ENCODE results near the gene IL2RA. TPM values are rescaled to one million over a fixed set of nuclear protein-coding genes. Genes with fewer than 3 reads are reported as not detected.
"Not testable (repeated sequence)": the region's sequence is repeated elsewhere in the genome, so short reads cannot be mapped to it uniquely, and the experiment has no call there.

The IL2RA gene
- total RNA-seq, 1 donor from 2014 or later = not detected

DNA sequence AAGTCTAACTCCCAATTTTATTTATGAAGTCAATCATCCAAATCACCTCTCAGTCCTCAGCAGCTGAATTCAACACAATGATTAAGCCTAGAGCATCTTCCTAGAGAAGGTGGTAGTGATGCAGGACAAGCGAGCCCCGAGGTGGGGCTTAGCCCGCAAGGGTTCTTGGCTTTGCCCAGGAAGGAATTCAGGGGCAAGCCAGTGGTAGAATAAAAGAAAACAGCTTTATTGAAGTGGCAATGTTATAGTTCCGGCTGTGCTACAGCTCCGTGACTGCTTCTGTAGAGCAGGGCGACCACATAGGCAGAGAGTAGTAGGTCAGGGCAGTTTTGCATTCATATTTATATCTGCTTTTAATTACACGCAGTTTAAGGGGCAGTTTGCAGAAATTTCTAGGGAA, 18.1 kb downstream of the IL2RA start:
- Mint-ChIP-seq H3K4me1 (no peaks in the 10 kb centered on the region), H3K27me3 (ENCODE audit: low read depth) (peaks cover 17% of the 10 kb centered on the region), H3K36me3 (ENCODE audit: low read depth) (no peaks in the 10 kb centered on the region), H3K9me3 (no peaks in the 10 kb centered on the region), H3K4me3 (no peak overlapping the region), H3K27ac (ENCODE audit: unreplicated experiment) (no peak overlapping the region)
- TF ChIP-seq, protein P1, sequence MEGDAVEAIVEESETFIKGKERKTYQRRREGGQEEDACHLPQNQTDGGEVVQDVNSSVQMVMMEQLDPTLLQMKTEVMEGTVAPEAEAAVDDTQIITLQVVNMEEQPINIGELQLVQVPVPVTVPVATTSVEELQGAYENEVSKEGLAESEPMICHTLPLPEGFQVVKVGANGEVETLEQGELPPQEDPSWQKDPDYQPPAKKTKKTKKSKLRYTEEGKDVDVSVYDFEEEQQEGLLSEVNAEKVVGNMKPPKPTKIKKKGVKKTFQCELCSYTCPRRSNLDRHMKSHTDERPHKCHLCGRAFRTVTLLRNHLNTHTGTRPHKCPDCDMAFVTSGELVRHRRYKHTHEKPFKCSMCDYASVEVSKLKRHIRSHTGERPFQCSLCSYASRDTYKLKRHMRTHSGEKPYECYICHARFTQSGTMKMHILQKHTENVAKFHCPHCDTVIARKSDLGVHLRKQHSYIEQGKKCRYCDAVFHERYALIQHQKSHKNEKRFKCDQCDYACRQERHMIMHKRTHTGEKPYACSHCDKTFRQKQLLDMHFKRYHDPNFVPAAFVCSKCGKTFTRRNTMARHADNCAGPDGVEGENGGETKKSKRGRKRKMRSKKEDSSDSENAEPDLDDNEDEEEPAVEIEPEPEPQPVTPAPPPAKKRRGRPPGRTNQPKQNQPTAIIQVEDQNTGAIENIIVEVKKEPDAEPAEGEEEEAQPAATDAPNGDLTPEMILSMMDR (conservative IDR thresholded peaks at IDR 0.05) = no peak
- no peak for DNase-seq (ENCODE audit: low read depth, low spot score)

DNA sequence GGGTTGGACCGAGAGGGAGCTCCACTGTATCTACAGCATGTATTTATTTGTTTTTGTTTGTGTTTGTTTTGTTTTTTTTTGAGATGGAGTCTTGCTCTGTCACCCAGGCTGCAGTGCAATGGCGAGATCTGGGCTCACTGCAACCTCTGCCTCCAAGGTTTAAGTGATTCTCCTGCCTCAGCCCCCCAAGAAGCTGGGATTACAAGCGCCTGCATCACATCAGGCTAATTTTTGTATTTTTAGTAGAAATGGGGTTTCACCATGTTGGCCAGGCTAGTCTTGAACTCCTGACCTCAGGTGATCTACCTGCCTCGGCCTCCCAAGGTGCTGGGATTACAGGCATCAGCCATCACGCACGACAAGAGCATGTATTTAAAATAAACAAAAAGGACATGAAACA, 18.8 kb downstream of the IL2RA start:
- not testable (repeated sequence) for DNase-seq (ENCODE audit: low read depth, low spot score); H3K4me1 Mint-ChIP-seq; H3K27ac Mint-ChIP-seq (ENCODE audit: unreplicated experiment); H3K9me3 Mint-ChIP-seq; H3K4me3 Mint-ChIP-seq; H3K36me3 Mint-ChIP-seq (ENCODE audit: low read depth)
- peaks cover 17% of the 10 kb centered on the region for H3K27me3 Mint-ChIP-seq (ENCODE audit: low read depth)

DNA sequence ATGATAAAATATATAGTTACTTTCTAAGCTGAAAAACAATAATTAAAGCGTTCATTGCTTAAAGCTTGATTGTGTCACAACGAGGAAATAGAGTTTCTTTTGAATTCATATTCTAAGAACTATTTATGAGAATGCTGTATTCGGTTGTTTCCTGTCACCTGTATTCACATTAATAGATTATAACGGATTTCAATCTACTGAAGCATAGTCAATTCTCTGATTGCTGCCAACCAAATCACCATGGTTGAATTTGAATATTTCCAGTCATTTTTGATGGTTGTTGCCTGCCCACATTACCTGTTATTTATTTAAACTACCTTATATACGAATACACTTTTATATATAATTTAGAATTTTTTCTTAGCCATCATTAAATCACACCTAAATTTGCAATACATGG, 22.0 kb downstream of the IL2RA start:
- Mint-ChIP-seq H3K27me3 (ENCODE audit: low read depth) (peaks cover 10% of the 10 kb centered on the region), H3K4me1 (peaks cover 10% of the 10 kb centered on the region), H3K27ac (ENCODE audit: unreplicated experiment) (no peak overlapping the region), H3K4me3 (no peak overlapping the region), H3K9me3 (no peaks in the 10 kb centered on the region), H3K36me3 (ENCODE audit: low read depth) (no peaks in the 10 kb centered on the region)
- no peak for DNase-seq (ENCODE audit: low read depth, low spot score)
- TF ChIP-seq, protein P1 (conservative IDR thresholded peaks at IDR 0.05) = no peak

DNA sequence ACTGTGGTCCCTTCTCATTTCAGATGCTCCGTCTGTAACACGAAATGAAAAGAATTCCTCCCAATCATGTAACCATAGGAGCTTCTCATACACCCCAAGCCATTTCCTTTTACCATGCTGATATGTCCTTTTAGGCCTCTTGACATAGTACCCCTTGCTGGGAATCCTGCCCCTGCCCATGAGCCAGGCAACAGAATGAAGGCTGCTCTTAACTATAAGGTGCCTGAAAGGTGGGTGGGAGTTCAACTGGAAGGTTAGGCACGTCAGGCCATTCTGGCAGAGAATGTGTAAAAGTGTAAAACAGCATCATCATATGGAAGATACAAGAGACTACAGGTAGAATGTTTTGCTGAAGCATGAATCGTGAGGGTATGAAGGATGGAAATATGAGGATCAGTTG, 22.5 kb downstream of the IL2RA start:
- H3K4me3 Mint-ChIP-seq = no peak overlapping the region
- H3K36me3 Mint-ChIP-seq (ENCODE audit: low read depth) = no peaks in the 10 kb centered on the region
- peaks cover 7% of the 10 kb centered on the region for H3K27me3 Mint-ChIP-seq (ENCODE audit: low read depth)
- no peaks in the 10 kb centered on the region for H3K9me3 Mint-ChIP-seq
- DNase-seq (ENCODE audit: low read depth, low spot score) = no peak
- peaks cover 10% of the 10 kb centered on the region for H3K4me1 Mint-ChIP-seq
- H3K27ac Mint-ChIP-seq (ENCODE audit: unreplicated experiment) = no peak overlapping the region
- TF ChIP-seq, protein P1 (conservative IDR thresholded peaks at IDR 0.05) = no peak

DNA sequence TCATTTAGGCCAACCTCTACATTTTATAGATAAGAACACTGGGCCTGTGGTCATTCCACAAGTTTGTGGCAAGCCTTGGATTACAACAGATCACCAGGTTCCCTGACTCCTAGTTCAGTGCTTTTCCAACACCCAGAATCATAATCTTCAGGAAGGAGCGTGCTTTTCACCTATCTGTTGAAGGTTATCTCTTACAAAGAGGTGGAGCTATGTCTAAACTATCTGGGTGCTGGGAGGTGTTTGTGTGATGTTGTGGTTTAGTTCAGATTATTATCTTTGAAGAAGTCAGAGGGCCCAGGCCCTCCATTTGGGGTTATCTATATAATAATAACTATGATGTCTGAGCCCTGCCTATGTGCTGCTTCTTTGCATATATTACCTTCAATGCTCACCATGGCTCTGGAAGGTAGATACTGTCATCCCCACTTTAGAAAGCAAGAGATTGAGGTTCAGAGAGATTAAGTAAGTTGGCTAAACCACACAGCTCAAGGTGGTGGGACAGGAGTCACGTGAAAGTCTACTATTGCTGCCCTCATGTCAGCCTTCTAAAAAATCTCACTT, 24.0 kb downstream of the IL2RA start:
- no peak overlapping the region for H3K27ac Mint-ChIP-seq (ENCODE audit: unreplicated experiment)
- peaks cover 24% of the 10 kb centered on the region for H3K4me1 Mint-ChIP-seq
- DNase-seq (ENCODE audit: low read depth, low spot score) = no peak
- H3K36me3 Mint-ChIP-seq (ENCODE audit: low read depth) = no peaks in the 10 kb centered on the region
- no peak overlapping the region for H3K4me3 Mint-ChIP-seq
- no peaks in the 10 kb centered on the region for H3K9me3 Mint-ChIP-seq
- TF ChIP-seq, protein P1 (conservative IDR thresholded peaks at IDR 0.05) = no peak
- H3K27me3 Mint-ChIP-seq (ENCODE audit: low read depth) = no peaks in the 10 kb centered on the region

DNA sequence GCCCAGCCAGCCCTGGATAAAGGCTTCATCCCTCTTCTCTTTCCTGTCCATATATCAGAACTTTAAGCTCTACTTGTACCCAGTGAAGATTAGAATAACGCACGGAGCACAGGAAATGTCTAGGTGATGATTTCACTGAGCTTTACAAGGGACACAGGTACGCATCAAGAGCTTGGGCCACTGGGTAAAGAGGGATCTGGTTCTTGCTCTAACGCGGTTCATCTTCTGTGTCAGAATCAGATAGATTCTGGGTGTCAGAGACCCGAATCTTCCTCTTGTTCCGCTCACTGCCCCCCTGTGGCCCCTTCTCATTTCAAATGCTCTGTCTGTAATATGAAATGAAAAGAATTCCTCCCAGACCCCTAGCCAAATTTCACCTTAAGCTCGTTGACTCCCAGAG, 24.7 kb downstream of the IL2RA start:
- no peak for DNase-seq (ENCODE audit: low read depth, low spot score)
- Mint-ChIP-seq H3K27me3 (ENCODE audit: low read depth) (no peaks in the 10 kb centered on the region), H3K9me3 (no peaks in the 10 kb centered on the region), H3K4me3 (no peak overlapping the region), H3K4me1 (peaks cover 24% of the 10 kb centered on the region), H3K27ac (ENCODE audit: unreplicated experiment) (no peak overlapping the region), H3K36me3 (ENCODE audit: low read depth) (no peaks in the 10 kb centered on the region)
- TF ChIP-seq, protein P1 (conservative IDR thresholded peaks at IDR 0.05) = no peak
